Sigmoid colon (tissue), 4 donors: Measurements from ENCODE around the gene GRHL1.

Experiments
- EP300 ChIP-seq, 4 donors: sonication (generic); formaldehyde crosslinking; IDR thresholded peaks; one replicate each; pipeline ENCODE4 v1.6.1; 2017; ENCODE audit warnings: antibody characterized with exemption in 4 of 4
- TF ChIP-seq, protein P1 (sequence below), 4 experiments: fragments of 450-650 bp in 3 of 4; fragments of 200-600 bp in 1 of 4; IDR thresholded peaks; one replicate each; pipeline ENCODE4 v1.5.1; 2016 to 2019; ENCODE audit warnings: antibody characterized with exemption in 4 of 4, mild to moderate bottlenecking in 3 of 4, moderate library complexity in 2 of 4

DNA sequence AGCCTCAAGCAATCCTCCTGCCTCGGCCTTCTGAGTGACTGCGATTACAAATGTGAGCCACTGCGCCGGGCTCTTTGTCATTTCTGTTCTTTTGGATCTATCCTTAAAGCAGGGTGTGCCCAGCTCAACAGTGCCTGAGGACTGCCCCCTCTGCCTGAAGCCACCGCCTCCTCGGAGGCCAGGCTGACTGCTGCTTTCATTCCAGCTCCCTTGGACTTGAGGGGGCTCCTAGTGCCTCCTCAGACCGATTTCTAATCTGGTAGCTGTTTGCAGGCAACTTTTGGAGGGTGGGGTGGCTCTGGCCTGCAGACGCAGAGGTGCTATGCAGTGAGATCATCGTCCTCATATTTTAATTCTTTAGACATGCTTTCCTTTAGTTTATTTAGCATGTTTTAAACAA, 55.9 kb downstream of the GRHL1 start:
- TF ChIP-seq, protein P1, sequence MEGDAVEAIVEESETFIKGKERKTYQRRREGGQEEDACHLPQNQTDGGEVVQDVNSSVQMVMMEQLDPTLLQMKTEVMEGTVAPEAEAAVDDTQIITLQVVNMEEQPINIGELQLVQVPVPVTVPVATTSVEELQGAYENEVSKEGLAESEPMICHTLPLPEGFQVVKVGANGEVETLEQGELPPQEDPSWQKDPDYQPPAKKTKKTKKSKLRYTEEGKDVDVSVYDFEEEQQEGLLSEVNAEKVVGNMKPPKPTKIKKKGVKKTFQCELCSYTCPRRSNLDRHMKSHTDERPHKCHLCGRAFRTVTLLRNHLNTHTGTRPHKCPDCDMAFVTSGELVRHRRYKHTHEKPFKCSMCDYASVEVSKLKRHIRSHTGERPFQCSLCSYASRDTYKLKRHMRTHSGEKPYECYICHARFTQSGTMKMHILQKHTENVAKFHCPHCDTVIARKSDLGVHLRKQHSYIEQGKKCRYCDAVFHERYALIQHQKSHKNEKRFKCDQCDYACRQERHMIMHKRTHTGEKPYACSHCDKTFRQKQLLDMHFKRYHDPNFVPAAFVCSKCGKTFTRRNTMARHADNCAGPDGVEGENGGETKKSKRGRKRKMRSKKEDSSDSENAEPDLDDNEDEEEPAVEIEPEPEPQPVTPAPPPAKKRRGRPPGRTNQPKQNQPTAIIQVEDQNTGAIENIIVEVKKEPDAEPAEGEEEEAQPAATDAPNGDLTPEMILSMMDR (IDR thresholded peaks at IDR 0.05), result no peak
- TF ChIP-seq EP300 (IDR thresholded peaks at IDR 0.05), result no peak
